Stomach (tissue), 4 donors: ENCODE measurements around the gene RBMS2.

ENCODE experiments used
- POLR2A ChIP-seq, 4 donors: fragments of 450-650 bp; IDR thresholded peaks; one replicate each; pipeline ENCODE4 v1.6.1; 2016; ENCODE audit warnings: antibody characterized with exemption in 4 of 4, control low read depth in 2 of 4, mild to moderate bottlenecking in 1 of 4, moderate library complexity in 1 of 4
- POLR2AphosphoS5 ChIP-seq, 3 donors: sonication (generic); formaldehyde crosslinking; IDR thresholded peaks; one replicate each; pipeline ENCODE4 v1.6.1; 2016; ENCODE audit warnings: antibody characterized with exemption in 3 of 3
- TF ChIP-seq, protein P1 (sequence below), 7 experiments: fragments of 450-650 bp in 4 of 7; fragments of 200-600 bp in 3 of 7; sonication (generic) in 3 of 7; IDR thresholded peaks; one replicate each; pipeline ENCODE4 v1.5.1; 2016 to 2019; ENCODE audit warnings: antibody characterized with exemption in 7 of 7, control low read depth in 2 of 7, mild to moderate bottlenecking in 1 of 7

DNA sequence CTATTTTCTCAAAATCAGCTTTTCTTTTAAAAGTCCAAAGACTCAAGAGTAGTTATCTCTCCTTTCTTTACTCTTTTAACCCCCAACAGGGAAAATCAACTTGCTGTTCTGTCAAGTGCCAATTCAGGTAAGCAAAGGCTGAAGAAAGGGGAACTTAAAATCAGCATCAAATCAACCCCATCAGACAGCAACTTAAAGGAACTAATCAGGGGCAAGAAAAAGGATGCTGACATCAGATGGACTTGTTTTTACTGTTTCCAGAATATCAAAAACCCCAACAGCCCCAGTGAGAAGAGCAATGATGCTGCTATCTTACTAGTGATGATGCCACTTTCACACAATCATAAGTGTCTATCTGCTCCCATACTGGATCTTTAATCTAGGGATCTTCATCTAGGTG lies 105.1 kb downstream of the RBMS2 start:
- TF ChIP-seq, protein P1, sequence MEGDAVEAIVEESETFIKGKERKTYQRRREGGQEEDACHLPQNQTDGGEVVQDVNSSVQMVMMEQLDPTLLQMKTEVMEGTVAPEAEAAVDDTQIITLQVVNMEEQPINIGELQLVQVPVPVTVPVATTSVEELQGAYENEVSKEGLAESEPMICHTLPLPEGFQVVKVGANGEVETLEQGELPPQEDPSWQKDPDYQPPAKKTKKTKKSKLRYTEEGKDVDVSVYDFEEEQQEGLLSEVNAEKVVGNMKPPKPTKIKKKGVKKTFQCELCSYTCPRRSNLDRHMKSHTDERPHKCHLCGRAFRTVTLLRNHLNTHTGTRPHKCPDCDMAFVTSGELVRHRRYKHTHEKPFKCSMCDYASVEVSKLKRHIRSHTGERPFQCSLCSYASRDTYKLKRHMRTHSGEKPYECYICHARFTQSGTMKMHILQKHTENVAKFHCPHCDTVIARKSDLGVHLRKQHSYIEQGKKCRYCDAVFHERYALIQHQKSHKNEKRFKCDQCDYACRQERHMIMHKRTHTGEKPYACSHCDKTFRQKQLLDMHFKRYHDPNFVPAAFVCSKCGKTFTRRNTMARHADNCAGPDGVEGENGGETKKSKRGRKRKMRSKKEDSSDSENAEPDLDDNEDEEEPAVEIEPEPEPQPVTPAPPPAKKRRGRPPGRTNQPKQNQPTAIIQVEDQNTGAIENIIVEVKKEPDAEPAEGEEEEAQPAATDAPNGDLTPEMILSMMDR (IDR thresholded peaks at IDR 0.05), result no peak
- no peak for TF ChIP-seq POLR2AphosphoS5 (IDR thresholded peaks at IDR 0.05)
- no peak for TF ChIP-seq POLR2A (IDR thresholded peaks at IDR 0.05)
